RWPE1 (cell line): ENCODE data around the gene TACC2.

Experiments
- CTCF ChIA-PET: fragments of 350-600 bp; sonication (Branson Sonifier 250); formaldehyde crosslinking; extraction: SDS; loops from one replicate; lab custom pipeline; 2021; lab: Yijun Ruan, JAX
- POLR2A ChIA-PET: fragments of 400-600 bp; formaldehyde crosslinking; extraction: SDS; loops from one replicate; lab custom pipeline; 2020; ENCODE audit warnings: antibody characterized with exemption; ENCODE audit not compliant: low non-redundant PET; lab: Yijun Ruan, JAX
- DNase-seq: peaks from one replicate; pipeline ENCODE4 v3.0.0; 2012; ENCODE audit warnings: low spot score
- H3K27ac ChIP-seq: fragments of 450-650 bp; 2 replicates; pipeline ENCODE4 v1.5.1; 2017
- TF ChIP-seq, protein P1 (sequence below): fragments of 450-650 bp; conservative IDR thresholded peaks from 2 replicates; pipeline ENCODE4 v1.5.1; 2017; ENCODE audit warnings: low read depth, mild to moderate bottlenecking

Gene TACC2

GRCh38 chr10:121998462-121998861 lies 9.5 kb downstream of the TACC2 start:
- no peak overlapping the region for H3K27ac ChIP-seq
- ChIA-PET POLR2A (no interaction called here), CTCF (interaction anchor here (0.6 kb wide), 1 partner anchor 23 kb away, joined by 3 read pairs; no protein-coding TSS in a partner anchor)
- TF ChIP-seq, protein P1, sequence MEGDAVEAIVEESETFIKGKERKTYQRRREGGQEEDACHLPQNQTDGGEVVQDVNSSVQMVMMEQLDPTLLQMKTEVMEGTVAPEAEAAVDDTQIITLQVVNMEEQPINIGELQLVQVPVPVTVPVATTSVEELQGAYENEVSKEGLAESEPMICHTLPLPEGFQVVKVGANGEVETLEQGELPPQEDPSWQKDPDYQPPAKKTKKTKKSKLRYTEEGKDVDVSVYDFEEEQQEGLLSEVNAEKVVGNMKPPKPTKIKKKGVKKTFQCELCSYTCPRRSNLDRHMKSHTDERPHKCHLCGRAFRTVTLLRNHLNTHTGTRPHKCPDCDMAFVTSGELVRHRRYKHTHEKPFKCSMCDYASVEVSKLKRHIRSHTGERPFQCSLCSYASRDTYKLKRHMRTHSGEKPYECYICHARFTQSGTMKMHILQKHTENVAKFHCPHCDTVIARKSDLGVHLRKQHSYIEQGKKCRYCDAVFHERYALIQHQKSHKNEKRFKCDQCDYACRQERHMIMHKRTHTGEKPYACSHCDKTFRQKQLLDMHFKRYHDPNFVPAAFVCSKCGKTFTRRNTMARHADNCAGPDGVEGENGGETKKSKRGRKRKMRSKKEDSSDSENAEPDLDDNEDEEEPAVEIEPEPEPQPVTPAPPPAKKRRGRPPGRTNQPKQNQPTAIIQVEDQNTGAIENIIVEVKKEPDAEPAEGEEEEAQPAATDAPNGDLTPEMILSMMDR, result no peak
- no peak for DNase-seq

GRCh38 chr10:121999301-121999700 lies 10.3 kb downstream of the TACC2 start:
- H3K27ac ChIP-seq, result no peak overlapping the region
- POLR2A ChIA-PET, result no interaction called here
- CTCF ChIA-PET, result interaction anchor here (0.6 kb wide), 1 partner anchor 24 kb away, joined by 3 read pairs; no protein-coding TSS in a partner anchor
- DNase-seq, result no peak
- TF ChIP-seq, protein P1, result no peak

- TF ChIP-seq, protein P1, result no peak
- H3K27ac ChIP-seq, result no peak overlapping the region
- POLR2A ChIA-PET, result no interaction called here
- CTCF ChIA-PET, result no interaction called here
- no peak for DNase-seq
Measured at GRCh38 chr10:122001698-122002097, 12.7 kb downstream of the TACC2 start.

DNA sequence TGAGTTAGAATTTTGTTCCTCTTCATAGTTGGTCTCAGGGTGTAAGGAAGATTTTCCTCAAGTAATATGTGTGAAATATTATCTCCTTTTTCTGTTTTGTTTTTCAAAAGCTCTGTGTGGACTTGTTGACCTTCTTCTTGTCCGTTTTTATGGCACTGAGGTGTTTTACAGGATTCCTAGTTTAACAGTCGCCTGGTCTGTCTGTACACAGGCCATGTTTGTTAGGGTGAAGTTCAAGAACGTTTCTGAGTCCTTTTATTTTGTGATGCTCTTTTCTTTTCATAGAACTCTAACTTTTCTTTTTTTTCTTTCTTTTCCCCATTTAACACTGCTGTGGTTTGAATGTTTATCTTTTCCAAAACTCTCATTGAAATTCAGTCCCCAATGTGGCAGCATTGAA lies 18.5 kb downstream of the TACC2 start:
- CTCF ChIA-PET, result no interaction called here
- TF ChIP-seq, protein P1, result no peak
- POLR2A ChIA-PET, result no interaction called here
- no peak for DNase-seq
- no peak overlapping the region for H3K27ac ChIP-seq

- H3K27ac ChIP-seq, result no peak overlapping the region
- no peak for DNase-seq
- CTCF ChIA-PET, result interaction anchor here (0.6 kb wide), 2 partner anchors 10 to 17 kb away, joined by 3 to 4 read pairs; no protein-coding TSS in a partner anchor
- POLR2A ChIA-PET, result no interaction called here
- TF ChIP-seq, protein P1, result no peak
Measured at GRCh38 chr10:122010405-122011050, 21.6 kb downstream of the TACC2 start.

DNA sequence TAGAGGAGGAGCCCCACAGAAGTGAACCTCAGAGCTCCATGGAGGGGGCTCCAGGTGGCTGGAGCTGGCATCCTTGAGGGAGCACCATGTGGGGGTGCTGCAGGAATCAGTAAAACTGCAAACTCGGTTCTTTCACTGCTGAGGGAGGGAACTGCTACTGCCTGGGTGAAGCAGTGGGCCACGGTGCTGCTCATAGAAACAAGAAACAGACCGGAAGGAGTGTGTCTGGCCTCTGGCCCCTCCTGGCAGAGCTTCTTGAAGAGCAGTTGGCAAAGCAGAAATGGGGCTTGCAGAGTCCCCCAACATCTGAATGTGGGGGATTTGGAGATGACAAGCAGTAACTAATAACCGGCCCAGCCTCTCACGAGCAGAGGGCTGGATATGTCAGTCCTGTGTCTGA lies 23.8 kb downstream of the TACC2 start:
- POLR2A ChIA-PET, result no interaction called here
- CTCF ChIA-PET, result no interaction called here
- TF ChIP-seq, protein P1, result no peak
- no peak for DNase-seq
- no peak overlapping the region for H3K27ac ChIP-seq
